ENCODE data around the gene ZNF33A.
"Not testable (repeated sequence)": the region's sequence is repeated elsewhere in the genome, so short reads cannot be mapped to it uniquely, and the experiment has no call there.

ZNF33A gene

GRCh38 chr10:38010119-38010903 is at the start of gene ZNF33A:
Gene ZNF33A, plus strand, starts transcription at chr10:38010675. Its CDS starts 1,667 bp downstream, at chr10:38012342.
- DNase-seq (ENCODE audit: low read depth in 2 of 2): peak; percentile 77 to 85

- no peak for DNase-seq (ENCODE audit: low read depth in 2 of 2)
These were observed 45.5 kb upstream of the ZNF33A start for GRCh38 chr10:37965006-37965405.

GRCh38 chr10:37972396-37972795 is 38.1 kb upstream of the ZNF33A start:
- no peak for DNase-seq (ENCODE audit: low read depth in 2 of 2)

- no peak for DNase-seq (ENCODE audit: low read depth in 2 of 2)
These were observed 35.0 kb upstream of the ZNF33A start for GRCh38 chr10:37975401-37975991.

GRCh38 chr10:37976091-37976879 is 34.2 kb upstream of the ZNF33A start, which contains the start of gene ZNF25:
Gene ZNF25, minus strand, starts transcription at chr10:37976647. Its CDS starts 4,925 bp downstream, at chr10:37971722.
- peak; percentile 92 to 93 for DNase-seq (ENCODE audit: low read depth in 2 of 2)

- DNase-seq (ENCODE audit: low read depth in 2 of 2): no peak
These were observed 33.6 kb upstream of the ZNF33A start for GRCh38 chr10:37976880-37977203.

GRCh38 chr10:37991655-37992054 is 18.8 kb upstream of the ZNF33A start:
- no peak for DNase-seq (ENCODE audit: low read depth in 2 of 2)

GRCh38 chr10:37992083-37992482 is 18.4 kb upstream of the ZNF33A start:
- no peak for DNase-seq (ENCODE audit: low read depth in 2 of 2)

GRCh38 chr10:37998920-37999319 is 11.6 kb upstream of the ZNF33A start:
- DNase-seq (ENCODE audit: low read depth in 2 of 2): not testable (repeated sequence)

- DNase-seq (ENCODE audit: low read depth in 2 of 2): not testable (repeated sequence)
These were observed 10.0 kb upstream of the ZNF33A start for GRCh38 chr10:38000474-38000873.

GRCh38 chr10:38003026-38003425 is 7.4 kb upstream of the ZNF33A start:
- no peak for DNase-seq (ENCODE audit: low read depth in 2 of 2)

- no peak for DNase-seq (ENCODE audit: low read depth in 2 of 2)
These were observed 6.9 kb upstream of the ZNF33A start for GRCh38 chr10:38003588-38003987.

- DNase-seq (ENCODE audit: low read depth in 2 of 2): no peak
These were observed 2.9 kb upstream of the ZNF33A start for GRCh38 chr10:38007551-38007950.

GRCh38 chr10:38007991-38008390 is 2.5 kb upstream of the ZNF33A start:
- DNase-seq (ENCODE audit: low read depth in 2 of 2): no peak

GRCh38 chr10:38016354-38016753 is 5.9 kb downstream of the ZNF33A start:
- no peak for DNase-seq (ENCODE audit: low read depth in 2 of 2)

GRCh38 chr10:38019124-38019523 is 8.6 kb downstream of the ZNF33A start:
- DNase-seq (ENCODE audit: low read depth in 2 of 2): not testable (repeated sequence)

GRCh38 chr10:38025283-38025682 is 14.8 kb downstream of the ZNF33A start:
- DNase-seq (ENCODE audit: low read depth in 2 of 2): no peak

- no peak for DNase-seq (ENCODE audit: low read depth in 2 of 2)
These were observed 17.5 kb downstream of the ZNF33A start for GRCh38 chr10:38027986-38028385.

- no peak for DNase-seq (ENCODE audit: low read depth in 2 of 2)
These were observed 22.4 kb downstream of the ZNF33A start for GRCh38 chr10:38032886-38033285.

GRCh38 chr10:38038107-38038931 is 27.8 kb downstream of the ZNF33A start:
- no peak for DNase-seq (ENCODE audit: low read depth in 2 of 2)

GRCh38 chr10:38038932-38039245 is 28.4 kb downstream of the ZNF33A start:
- DNase-seq (ENCODE audit: low read depth in 2 of 2): no peak

- no peak for DNase-seq (ENCODE audit: low read depth in 2 of 2)
These were observed 33.0 kb downstream of the ZNF33A start for GRCh38 chr10:38043516-38043915.
